A673 (cell line): ENCODE results near the gene IFI16. TPM values are rescaled to one million over a fixed set of nuclear protein-coding genes. Genes with fewer than 3 reads are reported as not detected.

Source experiments
- total RNA-seq: library from RNA; stranded (reverse); gene quantifications from 2 replicates; pipeline ENCODE4 v1.2.3, GENCODE V29; 2021

Gene IFI16
- total RNA-seq, 1 experiment from 2014 or later: 87.4 TPM

Other genes with a start within 250 kb of the IFI16 start
- not detected in 2 replicates for gene OR6N1, start 237.7 kb upstream of the IFI16 start, total RNA-seq
- gene OR6N2, start 228.7 kb upstream of the IFI16 start, total RNA-seq: not detected in 2 replicates
- gene MNDA, start 178.6 kb upstream of the IFI16 start, total RNA-seq: not detected in 2 replicates
- not detected in 2 replicates for gene PYHIN1, start 78.4 kb upstream of the IFI16 start, total RNA-seq
- gene AIM2, start 66.9 kb downstream of the IFI16 start, total RNA-seq: not detected in 2 replicates
- not detected in 2 replicates for gene CADM3, start 161.7 kb downstream of the IFI16 start, total RNA-seq
- gene ACKR1, start 195.0 kb downstream of the IFI16 start, total RNA-seq: not detected in 2 replicates